ENCODE data around the gene VCL.
A peak's percentile ranks its signal among the peaks of the same experiment; 100 is the strongest.
"Not testable (repeated sequence)": the region's sequence is repeated elsewhere in the genome, so short reads cannot be mapped to it uniquely, and the experiment has no call there.

Gene VCL

DNA sequence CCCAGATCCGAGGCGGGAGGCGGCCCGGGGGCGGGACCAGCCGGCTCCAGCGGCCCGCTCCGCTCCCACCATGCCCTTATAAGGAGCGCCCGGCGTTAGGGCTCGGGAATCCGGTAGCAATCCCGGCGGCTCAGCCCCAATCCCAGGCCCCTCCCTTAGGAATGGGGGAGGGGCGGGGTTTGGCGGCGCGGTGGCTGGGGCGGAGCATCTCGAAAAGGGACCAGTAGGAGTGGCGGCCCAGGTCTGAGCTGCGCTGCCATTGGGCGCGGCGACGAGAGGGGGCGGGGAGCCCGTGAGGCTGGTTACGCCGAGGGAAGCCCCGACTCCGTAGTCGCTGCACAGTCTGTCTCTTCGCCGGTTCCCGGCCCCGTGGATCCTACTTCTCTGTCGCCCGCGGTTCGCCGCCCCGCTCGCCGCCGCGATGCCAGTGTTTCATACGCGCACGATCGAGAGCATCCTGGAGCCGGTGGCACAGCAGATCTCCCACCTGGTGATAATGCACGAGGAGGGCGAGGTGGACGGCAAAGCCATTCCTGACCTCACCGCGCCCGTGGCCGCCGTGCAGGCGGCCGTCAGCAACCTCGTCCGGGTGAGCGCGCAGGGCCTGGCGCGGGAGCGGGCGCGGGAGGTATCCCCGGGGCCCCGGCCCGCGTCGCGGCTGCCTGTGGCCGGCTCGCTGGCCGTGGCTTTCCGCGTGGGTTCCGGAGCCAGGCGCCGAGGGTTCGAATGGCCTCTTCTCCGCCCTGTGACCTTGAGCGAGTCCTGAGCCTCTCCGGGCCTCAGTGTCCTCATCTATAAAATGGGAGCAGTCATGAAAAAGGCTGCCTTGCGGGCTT, at the start of gene VCL:
TSS of gene VCL (plus strand) at position 330 of the 836 bp plus-strand sequence. CDS start at position 422, 92 bp downstream.
- peak; percentile 95 for DNase-seq (ENCODE audit: low spot score)

GRCh38 chr10:73948947-73949633, 48.8 kb upstream of the VCL start:
- no peak for DNase-seq (ENCODE audit: low spot score)

- peak; percentile 60 for DNase-seq (ENCODE audit: low spot score)
Measured at GRCh38 chr10:73950155-73950948, 47.6 kb upstream of the VCL start.

- DNase-seq (ENCODE audit: low spot score) = no peak
Measured at GRCh38 chr10:73953665-73954064, 44.3 kb upstream of the VCL start.

- DNase-seq (ENCODE audit: low spot score) = no peak
Measured at GRCh38 chr10:73954737-73955136, 43.2 kb upstream of the VCL start.

GRCh38 chr10:73955719-73956118, 42.2 kb upstream of the VCL start:
- no peak for DNase-seq (ENCODE audit: low spot score)

GRCh38 chr10:73956476-73957359, 41.2 kb upstream of the VCL start:
- DNase-seq (ENCODE audit: low spot score) = no peak

DNA sequence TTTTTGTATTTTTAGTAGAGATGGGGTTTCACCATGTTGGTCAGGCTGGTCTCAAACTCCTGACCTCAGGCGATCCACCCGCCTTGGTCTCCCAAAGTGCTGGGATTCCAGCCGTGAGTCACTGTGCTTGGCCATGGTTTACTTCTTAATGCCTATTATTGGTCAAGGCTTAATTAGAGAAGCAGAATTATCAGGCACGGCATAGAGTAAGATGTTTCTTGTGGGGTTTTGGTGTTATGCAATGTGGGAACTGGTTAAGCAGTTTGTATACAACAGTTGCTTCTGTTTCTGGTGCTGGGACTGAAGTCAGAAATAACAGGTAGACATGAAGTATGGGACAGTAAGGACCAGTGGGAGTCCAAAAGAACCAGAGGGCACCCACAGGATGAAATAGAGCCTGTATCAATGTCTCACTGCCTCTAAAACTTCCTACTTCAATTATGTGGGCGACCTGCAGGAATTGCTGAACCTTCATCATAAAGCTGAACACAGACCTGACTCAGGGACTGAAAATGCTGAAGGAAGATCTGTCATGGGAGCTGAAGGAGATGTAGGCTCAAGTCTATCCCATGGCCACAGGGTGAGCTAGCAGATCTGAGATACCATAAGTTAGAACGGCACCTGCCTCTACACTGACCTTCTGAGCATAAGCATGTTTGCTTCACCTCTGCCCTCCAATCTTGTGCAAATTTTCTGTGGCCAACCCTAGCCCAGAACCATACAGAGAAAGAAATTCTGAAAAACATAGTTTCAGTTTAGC, 38.3 kb upstream of the VCL start:
- DNase-seq (ENCODE audit: low spot score) = no peak

- no peak for DNase-seq (ENCODE audit: low spot score)
Measured at GRCh38 chr10:73962386-73962785, 35.5 kb upstream of the VCL start.

- not testable (repeated sequence) for DNase-seq (ENCODE audit: low spot score)
Measured at GRCh38 chr10:73963533-73963932, 34.4 kb upstream of the VCL start.

- no peak for DNase-seq (ENCODE audit: low spot score)
Measured at GRCh38 chr10:73964743-73965142, 33.2 kb upstream of the VCL start.

- DNase-seq (ENCODE audit: low spot score) = not testable (repeated sequence)
Measured at GRCh38 chr10:73965267-73965889, 32.5 kb upstream of the VCL start.

DNA sequence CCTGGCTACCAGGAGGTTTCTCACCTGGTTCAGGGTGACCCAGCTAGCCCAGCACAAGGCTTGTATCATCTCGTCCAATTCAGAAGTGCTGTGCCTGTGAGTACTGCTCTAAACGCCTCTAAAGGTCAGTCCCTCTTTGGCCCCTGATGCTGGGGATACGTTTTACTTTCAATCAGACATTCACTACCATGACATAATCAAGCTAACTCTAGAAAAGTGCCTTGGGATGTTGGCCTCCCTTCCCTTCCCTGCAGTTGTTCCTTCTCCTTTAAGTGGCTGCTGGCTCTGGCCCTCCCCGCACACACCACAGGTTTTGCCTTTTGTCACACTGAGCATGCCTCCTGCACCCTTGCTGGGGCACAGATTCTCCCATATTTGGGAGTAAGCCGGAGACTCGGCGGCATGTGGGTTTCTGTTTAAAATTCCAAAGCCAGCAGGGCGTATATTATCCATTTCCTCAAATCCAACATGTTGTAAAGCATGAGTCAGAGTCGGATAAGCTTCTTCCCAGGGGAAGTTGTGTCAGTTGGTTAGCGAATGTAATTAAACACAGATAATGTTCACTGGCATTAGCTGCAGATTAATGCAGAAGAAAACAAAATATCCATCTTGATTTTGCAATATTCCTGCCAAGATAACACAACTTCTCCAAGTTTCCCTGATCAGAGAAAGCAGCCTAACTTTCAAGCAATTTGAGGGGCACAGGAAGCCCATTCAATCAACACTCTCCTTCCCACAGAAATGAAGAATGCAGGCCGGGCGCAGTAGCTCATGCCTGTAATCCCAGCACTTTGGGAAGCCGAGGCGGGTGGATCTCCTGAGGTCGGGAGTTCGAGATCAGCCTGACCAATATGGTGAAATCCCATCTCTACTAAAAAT, 31.8 kb upstream of the VCL start:
- DNase-seq (ENCODE audit: low spot score) = peak; percentile 89

GRCh38 chr10:73967022-73967429, 30.9 kb upstream of the VCL start:
- DNase-seq (ENCODE audit: low spot score) = no peak

GRCh38 chr10:73967544-73967943, 30.4 kb upstream of the VCL start:
- no peak for DNase-seq (ENCODE audit: low spot score)

DNA sequence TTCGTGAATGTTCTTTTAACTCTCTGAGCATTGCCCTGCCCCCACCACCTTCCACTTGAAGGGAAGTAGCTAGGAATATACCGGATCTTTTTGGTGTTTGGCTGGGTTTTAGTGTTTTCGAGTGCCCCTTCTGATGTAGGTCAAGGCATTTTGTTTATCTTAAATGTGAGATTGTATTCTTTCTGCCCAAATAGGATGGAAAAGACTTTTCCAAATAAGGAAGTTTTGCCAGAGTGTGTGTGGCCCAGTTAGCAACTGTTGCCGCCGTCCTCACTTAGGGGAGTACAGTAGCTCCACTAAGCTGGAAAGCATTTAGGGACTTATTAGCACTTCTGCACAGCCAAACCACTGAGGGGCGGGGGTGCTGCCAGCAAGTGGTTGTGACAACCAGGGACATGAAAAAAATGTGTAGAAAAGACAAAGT, 29.8 kb upstream of the VCL start:
- DNase-seq (ENCODE audit: low spot score) = no peak

DNA sequence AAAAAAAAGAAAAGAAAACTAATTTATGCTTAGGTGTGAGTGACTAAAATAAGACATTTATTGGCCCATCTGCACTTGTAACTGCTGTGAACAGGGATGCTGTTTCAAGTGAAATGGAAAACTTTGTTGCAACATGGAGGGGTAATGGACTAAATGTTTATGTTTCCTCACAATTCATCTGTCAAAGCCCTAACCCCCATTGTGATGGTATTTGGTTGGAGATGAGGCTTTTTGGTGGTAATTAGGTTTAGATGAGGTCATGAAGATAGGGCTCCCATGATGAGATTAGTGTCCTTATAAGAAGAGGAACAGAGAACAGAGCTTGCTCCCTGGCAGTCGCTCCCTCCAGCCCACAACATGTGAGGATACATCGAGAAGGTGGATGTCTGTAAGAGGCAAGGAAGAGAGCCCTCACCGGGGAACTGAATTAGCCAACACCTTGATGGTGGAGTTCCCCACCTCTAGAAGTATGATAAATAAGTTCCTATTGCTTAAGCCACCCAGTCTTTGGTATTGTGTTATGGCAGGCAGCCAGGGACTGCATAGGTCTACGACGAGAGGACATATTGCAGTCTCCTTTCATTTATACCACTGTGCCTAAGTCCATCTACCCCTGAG, 28.6 kb upstream of the VCL start:
- no peak for DNase-seq (ENCODE audit: low spot score)

DNA sequence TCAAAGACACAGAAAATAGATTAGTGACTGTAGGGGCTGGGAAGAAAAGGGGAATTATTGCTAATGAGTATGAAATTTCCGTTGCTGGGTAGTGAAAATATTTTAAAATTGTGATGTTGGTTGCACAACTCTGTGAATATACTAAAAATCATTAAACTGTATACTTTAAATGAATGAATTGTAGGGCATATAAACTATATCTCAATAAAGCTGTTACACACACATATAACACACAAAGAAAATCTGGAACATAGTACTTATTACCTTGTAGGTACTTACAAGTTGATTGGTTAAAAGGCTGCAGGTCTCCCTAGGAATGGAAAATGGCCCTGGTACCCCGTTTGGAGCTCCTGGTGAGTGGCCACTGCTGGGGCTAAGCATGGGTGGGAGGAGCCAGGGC, 27.1 kb upstream of the VCL start:
- DNase-seq (ENCODE audit: low spot score) = no peak
